Glutamatergic neuron (in vitro differentiated cells): Measurements from ENCODE around the gene INSC. TPM values are rescaled to one million over a fixed set of nuclear protein-coding genes. Genes with fewer than 3 reads are reported as not detected.

ENCODE experiments used
- DNase-seq: peaks from one replicate; pipeline ENCODE4 v3.0.0; 2022
- H3K27ac Mint-ChIP-seq: one replicate; pipeline ENCODE4 v1.8.0; 2020; ENCODE audit warnings: mild to moderate bottlenecking, mixed read lengths, inconsistent platforms; ENCODE audit not compliant: unreplicated experiment
- H3K27me3 Mint-ChIP-seq: one replicate; pipeline ENCODE4 v1.8.0; 2020; ENCODE audit warnings: mild to moderate bottlenecking, moderate library complexity, mixed read lengths, inconsistent platforms; ENCODE audit not compliant: unreplicated experiment
- H3K36me3 Mint-ChIP-seq: one replicate; pipeline ENCODE4 v1.8.0; 2020; ENCODE audit warnings: mild to moderate bottlenecking, mixed read lengths, inconsistent platforms; ENCODE audit not compliant: unreplicated experiment
- H3K4me1 Mint-ChIP-seq: one replicate; pipeline ENCODE4 v1.8.0; 2020; ENCODE audit warnings: mild to moderate bottlenecking, low read depth, mixed read lengths, inconsistent platforms; ENCODE audit not compliant: unreplicated experiment
- H3K4me3 Mint-ChIP-seq: one replicate; pipeline ENCODE4 v1.8.0; 2020; ENCODE audit warnings: mild to moderate bottlenecking, mixed read lengths, inconsistent platforms; ENCODE audit not compliant: unreplicated experiment
- H3K9me3 Mint-ChIP-seq: one replicate; pipeline ENCODE4 v1.8.0; 2020; ENCODE audit warnings: mild to moderate bottlenecking, moderate library complexity, mixed read lengths, inconsistent platforms; ENCODE audit not compliant: unreplicated experiment
- total RNA-seq: library from RNA; stranded (reverse); fragmentation: NEBNext Ultra II Directional; extraction: Animal tissue kit (Norgen Biotek cat#: 25700); gene quantifications from one replicate; pipeline ENCODE4 v1.2.1, GENCODE V29; 2021; ENCODE audit not compliant: unreplicated experiment
- TF ChIP-seq, protein P1 (sequence below): fragments of 200-600 bp; sonication (generic); IDR thresholded peaks from one replicate; pipeline ENCODE4 v1.5.0; 2021; ENCODE audit not compliant: partially characterized antibody, unreplicated experiment

Gene INSC
- total RNA-seq, 1 donor from 2014 or later = not detected

DNA sequence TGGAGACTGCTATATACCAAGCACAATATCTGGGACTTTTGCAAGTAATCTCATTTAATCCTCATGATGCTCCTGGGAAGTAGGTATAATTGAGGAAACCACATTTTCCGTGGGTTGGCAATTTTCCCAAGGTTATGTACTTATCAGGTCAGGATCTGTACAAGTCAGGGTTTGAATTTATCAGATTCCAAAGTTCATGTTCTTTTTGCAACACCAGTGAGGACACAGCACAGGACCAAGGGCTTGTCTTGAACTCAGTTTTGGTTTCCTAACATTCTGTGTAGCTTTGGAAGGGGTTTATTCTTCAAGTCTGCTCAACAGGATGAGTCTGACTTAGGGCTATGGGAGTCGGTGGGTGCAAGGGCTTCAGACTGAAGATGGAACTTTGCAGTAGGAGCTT lies 30.4 kb downstream of the INSC start:
- H3K27ac Mint-ChIP-seq = no peak overlapping the region
- TF ChIP-seq, protein P1, sequence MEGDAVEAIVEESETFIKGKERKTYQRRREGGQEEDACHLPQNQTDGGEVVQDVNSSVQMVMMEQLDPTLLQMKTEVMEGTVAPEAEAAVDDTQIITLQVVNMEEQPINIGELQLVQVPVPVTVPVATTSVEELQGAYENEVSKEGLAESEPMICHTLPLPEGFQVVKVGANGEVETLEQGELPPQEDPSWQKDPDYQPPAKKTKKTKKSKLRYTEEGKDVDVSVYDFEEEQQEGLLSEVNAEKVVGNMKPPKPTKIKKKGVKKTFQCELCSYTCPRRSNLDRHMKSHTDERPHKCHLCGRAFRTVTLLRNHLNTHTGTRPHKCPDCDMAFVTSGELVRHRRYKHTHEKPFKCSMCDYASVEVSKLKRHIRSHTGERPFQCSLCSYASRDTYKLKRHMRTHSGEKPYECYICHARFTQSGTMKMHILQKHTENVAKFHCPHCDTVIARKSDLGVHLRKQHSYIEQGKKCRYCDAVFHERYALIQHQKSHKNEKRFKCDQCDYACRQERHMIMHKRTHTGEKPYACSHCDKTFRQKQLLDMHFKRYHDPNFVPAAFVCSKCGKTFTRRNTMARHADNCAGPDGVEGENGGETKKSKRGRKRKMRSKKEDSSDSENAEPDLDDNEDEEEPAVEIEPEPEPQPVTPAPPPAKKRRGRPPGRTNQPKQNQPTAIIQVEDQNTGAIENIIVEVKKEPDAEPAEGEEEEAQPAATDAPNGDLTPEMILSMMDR = no peak
- no peak for DNase-seq
- H3K4me3 Mint-ChIP-seq = no peak overlapping the region
- H3K36me3 Mint-ChIP-seq = no peaks in the 10 kb centered on the region
- H3K9me3 Mint-ChIP-seq = no peaks in the 10 kb centered on the region
- peaks cover 3% of the 10 kb centered on the region for H3K4me1 Mint-ChIP-seq
- peaks cover 2% of the 10 kb centered on the region for H3K27me3 Mint-ChIP-seq

DNA sequence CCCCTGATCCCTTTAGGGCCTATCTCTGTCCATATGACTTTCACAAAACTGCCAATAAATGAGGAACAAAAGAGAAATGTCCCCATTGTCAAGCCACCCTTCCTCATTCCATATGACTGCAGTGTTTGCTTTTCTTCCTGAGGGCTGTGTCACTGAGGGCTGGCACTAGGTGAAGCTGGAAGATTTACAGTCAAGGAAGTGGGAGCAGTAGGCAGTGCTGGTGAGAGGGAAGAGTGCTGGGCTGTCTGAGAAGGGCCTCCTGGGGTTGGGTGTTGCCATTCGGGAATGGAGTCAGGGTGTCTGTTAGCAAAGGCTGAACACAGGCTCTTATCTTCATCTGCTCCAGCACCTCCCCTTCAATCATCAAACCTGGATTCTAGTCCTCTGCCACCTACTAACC lies 30.9 kb downstream of the INSC start:
- H3K27ac Mint-ChIP-seq = no peak overlapping the region
- no peak overlapping the region for H3K4me3 Mint-ChIP-seq
- no peaks in the 10 kb centered on the region for H3K36me3 Mint-ChIP-seq
- H3K9me3 Mint-ChIP-seq = no peaks in the 10 kb centered on the region
- peaks cover 2% of the 10 kb centered on the region for H3K27me3 Mint-ChIP-seq
- DNase-seq = no peak
- TF ChIP-seq, protein P1 = no peak
- H3K4me1 Mint-ChIP-seq = peaks cover 3% of the 10 kb centered on the region

DNA sequence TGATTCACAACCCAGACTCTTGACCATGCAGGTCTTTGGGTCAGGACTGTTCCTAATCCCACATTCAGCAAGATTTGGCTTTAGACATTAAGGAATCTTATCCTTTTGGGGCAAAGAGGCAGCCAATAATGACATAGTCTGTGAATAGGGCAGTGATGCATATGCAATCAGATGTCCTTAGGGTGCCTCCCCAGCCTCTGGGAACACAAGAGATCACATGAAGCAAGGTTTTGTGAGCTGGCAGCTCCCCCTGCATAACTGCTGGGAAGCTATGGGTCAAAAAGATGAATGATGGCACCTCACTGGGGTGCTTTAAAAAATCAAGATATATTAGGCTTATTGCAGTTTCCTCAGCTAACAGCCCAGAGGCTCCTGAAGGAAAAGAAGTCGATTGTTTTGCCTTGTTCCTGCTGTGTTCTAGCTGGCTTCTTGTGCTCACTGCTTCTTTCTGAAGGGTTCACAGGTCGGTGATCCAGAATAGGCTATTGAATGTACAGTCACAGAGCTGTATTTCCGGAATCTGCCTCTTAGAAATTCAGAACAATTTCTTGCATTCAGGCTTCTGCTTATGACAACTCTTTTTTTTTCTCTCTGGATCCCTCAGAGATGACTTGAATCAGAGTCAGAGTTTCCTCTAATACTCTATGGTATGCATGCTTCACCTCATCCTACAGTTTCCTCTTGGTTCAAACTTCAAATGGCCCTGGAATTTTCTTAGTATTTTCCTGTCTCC lies 31.7 kb downstream of the INSC start:
- Mint-ChIP-seq H3K4me3 (no peak overlapping the region), H3K27me3 (peaks cover 2% of the 10 kb centered on the region), H3K36me3 (no peaks in the 10 kb centered on the region), H3K4me1 (no peaks in the 10 kb centered on the region), H3K27ac (no peak overlapping the region), H3K9me3 (no peaks in the 10 kb centered on the region)
- no peak for DNase-seq
- TF ChIP-seq, protein P1 = no peak

DNA sequence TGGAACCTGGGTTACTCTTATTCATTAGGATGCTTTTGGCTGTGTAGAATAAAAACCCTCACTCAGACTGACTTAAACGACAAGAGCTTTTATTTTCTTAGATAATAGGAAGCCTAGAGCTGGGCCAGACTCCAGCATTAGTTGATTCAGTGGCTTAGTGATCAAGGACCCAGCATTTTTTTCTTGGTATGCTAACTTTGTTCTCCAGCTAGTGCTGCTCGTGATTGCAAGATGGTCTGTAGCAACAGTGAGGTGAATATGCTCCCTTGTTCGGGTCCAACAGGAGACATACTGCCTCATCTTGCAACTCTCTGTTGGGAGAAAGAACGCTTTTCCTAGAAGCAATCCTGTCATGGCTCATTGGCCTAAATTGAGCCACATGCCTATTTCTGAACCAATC lies 33.4 kb downstream of the INSC start:
- no peak for DNase-seq
- Mint-ChIP-seq H3K4me1 (no peaks in the 10 kb centered on the region), H3K4me3 (no peak overlapping the region), H3K27me3 (peaks cover 2% of the 10 kb centered on the region), H3K9me3 (no peaks in the 10 kb centered on the region), H3K27ac (no peak overlapping the region), H3K36me3 (peaks cover 3% of the 10 kb centered on the region)
- TF ChIP-seq, protein P1 = no peak

DNA sequence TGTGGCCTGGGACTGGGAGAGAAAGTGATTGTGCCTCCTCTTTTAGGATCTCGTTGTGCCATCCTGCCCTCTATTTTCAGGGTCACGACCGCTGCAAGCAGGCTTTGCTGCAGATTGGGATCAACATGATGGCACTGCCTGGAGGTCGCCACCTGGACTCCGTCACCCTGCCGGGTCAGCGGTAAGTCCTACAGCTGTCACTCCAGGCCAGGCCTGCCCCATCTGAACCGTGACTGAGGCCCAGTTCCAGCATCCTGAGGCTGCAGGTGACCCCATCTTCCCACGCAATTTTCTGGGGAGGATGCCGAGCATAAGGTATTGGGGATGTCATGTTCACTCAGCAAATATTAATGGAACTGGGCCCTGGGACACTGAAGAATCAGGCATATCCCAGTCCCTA lies 34.3 kb downstream of the INSC start:
- H3K9me3 Mint-ChIP-seq = no peaks in the 10 kb centered on the region
- H3K4me3 Mint-ChIP-seq = no peak overlapping the region
- H3K36me3 Mint-ChIP-seq = peaks cover 3% of the 10 kb centered on the region
- peaks cover 2% of the 10 kb centered on the region for H3K27me3 Mint-ChIP-seq
- H3K4me1 Mint-ChIP-seq = no peaks in the 10 kb centered on the region
- no peak for DNase-seq
- no peak overlapping the region for H3K27ac Mint-ChIP-seq
- TF ChIP-seq, protein P1 = no peak
